ENCODE results near the gene DCN.

The DCN gene

DNA sequence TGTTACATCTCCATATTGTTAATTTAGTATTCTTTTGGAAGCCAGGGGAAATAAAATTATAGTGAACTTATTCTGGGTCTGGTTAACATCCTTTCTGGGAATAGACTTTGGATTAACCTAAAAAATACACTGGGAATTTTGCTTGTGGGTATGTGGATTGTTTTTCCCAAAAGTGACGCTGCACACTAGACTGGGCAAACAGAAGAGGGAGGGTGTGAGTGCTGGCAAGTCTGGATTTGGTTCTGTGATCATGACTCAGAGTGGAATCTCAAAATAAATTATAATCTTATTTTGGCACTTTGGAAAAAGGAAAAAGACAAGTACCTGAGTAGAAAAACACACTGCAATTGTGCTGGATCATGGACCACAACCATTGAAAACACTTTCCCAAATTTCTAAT is 56.1 kb downstream of the DCN start:
- DNase-seq (ENCODE audit: low read depth): no peak
- TF ChIP-seq, protein P1, sequence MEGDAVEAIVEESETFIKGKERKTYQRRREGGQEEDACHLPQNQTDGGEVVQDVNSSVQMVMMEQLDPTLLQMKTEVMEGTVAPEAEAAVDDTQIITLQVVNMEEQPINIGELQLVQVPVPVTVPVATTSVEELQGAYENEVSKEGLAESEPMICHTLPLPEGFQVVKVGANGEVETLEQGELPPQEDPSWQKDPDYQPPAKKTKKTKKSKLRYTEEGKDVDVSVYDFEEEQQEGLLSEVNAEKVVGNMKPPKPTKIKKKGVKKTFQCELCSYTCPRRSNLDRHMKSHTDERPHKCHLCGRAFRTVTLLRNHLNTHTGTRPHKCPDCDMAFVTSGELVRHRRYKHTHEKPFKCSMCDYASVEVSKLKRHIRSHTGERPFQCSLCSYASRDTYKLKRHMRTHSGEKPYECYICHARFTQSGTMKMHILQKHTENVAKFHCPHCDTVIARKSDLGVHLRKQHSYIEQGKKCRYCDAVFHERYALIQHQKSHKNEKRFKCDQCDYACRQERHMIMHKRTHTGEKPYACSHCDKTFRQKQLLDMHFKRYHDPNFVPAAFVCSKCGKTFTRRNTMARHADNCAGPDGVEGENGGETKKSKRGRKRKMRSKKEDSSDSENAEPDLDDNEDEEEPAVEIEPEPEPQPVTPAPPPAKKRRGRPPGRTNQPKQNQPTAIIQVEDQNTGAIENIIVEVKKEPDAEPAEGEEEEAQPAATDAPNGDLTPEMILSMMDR (IDR thresholded peaks at IDR 0.05; ENCODE audit: control insufficient read depth, insufficient read depth, low read depth, low read length, missing control alignments): no peak
- H3K4me3 ChIP-seq (ENCODE audit: control insufficient read depth, low read depth, low read length): no peak overlapping the region

GRCh38 chr12:91123236-91123916 is 59.2 kb downstream of the DCN start:
- TF ChIP-seq, protein P1 (IDR thresholded peaks at IDR 0.05; ENCODE audit: control insufficient read depth, insufficient read depth, low read depth, low read length, missing control alignments): no peak
- H3K4me3 ChIP-seq (ENCODE audit: control insufficient read depth, low read depth, low read length): no peak overlapping the region
- no peak for DNase-seq (ENCODE audit: low read depth)

DNA sequence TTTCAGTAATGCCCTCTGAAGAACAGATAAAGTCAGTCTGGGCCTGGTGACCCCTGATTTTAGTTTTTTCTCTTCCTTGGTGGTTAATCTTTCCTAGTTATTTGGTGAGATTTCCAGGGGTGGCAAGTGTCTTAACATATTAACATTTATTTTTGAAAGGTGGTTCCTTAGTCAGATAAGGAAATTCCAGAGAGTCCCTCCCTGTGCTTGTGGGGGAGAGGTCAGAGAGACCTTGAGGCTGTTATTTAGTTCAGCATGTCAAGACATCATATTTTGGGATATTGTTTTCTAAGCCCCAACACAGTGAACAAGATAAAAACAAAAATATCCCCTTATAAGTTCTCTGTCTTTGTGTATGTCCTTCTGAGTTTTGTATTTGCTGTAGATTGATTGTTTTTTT is 61.8 kb downstream of the DCN start:
- H3K4me3 ChIP-seq (ENCODE audit: control insufficient read depth, low read depth, low read length): no peak overlapping the region
- TF ChIP-seq, protein P1 (IDR thresholded peaks at IDR 0.05; ENCODE audit: control insufficient read depth, insufficient read depth, low read depth, low read length, missing control alignments): no peak
- no peak for DNase-seq (ENCODE audit: low read depth)

GRCh38 chr12:91119089-91119488 is 63.5 kb downstream of the DCN start:
- no peak overlapping the region for H3K4me3 ChIP-seq (ENCODE audit: control insufficient read depth, low read depth, low read length)
- no peak for DNase-seq (ENCODE audit: low read depth)
- TF ChIP-seq, protein P1 (IDR thresholded peaks at IDR 0.05; ENCODE audit: control insufficient read depth, insufficient read depth, low read depth, low read length, missing control alignments): no peak

GRCh38 chr12:91113621-91114020 is 69.0 kb downstream of the DCN start:
- no peak for DNase-seq (ENCODE audit: low read depth)
- no peak overlapping the region for H3K4me3 ChIP-seq (ENCODE audit: control insufficient read depth, low read depth, low read length)
- TF ChIP-seq, protein P1 (IDR thresholded peaks at IDR 0.05; ENCODE audit: control insufficient read depth, insufficient read depth, low read depth, low read length, missing control alignments): no peak

GRCh38 chr12:91111366-91112325 is 71.0 kb downstream of the DCN start, which contains the start of gene LUM:
TSS of gene LUM (minus strand) at chr12:91111494. CDS start at chr12:91108979, 2,515 bp downstream.
- peak; percentile 84 for DNase-seq (ENCODE audit: low read depth)
- TF ChIP-seq, protein P1 (IDR thresholded peaks at IDR 0.05; ENCODE audit: control insufficient read depth, insufficient read depth, low read depth, low read length, missing control alignments): no peak
- peak within 1 kb of the TSS; percentile 51 for H3K4me3 ChIP-seq (ENCODE audit: control insufficient read depth, low read depth, low read length)
